Retina (tissue), 1 donor: Measurements from ENCODE around the gene POU4F2.
"Not testable (repeated sequence)": the region's sequence is repeated elsewhere in the genome, so short reads cannot be mapped to it uniquely, and the experiment has no call there.

Experiments
- DNase-seq: peaks from one replicate; pipeline ENCODE4 v3.0.0-alpha.2; 2016

The POU4F2 gene

DNA sequence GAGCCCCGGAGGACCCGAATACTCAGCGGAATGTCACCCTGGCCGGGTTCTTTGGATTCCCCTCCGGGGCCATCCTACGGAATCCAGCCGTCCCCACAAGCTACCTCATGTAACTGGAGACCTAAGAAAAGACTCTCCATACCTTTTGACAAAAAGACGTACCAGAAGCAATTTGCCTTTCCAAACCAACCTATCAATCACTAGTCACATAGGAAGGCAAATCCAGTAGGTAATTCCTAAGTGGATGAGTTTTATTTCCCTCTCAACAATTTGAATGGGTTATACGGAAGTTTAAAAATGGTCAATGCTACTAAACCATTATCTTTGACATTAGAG, 16.8 kb downstream of the POU4F2 start:
- DNase-seq = no peak

DNA sequence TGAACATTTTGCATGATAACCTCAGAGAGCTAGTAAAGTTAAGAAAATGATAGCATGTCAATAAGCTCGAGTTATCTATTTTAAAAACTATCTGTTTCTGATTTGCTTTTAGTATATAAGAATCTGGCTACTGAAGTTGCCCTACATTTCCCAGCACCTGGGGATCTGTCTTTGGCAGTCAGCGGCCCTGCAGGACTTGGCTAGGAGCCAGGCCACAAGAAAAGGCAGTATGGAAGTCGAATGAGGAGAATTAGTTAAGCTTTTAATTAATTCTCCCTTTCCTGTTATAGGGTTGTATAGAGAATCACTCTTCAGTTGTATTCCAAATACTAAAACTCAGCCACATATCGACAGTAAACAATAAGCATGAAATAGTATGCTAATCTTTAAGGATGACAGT, 22.7 kb downstream of the POU4F2 start:
- no peak for DNase-seq

DNA sequence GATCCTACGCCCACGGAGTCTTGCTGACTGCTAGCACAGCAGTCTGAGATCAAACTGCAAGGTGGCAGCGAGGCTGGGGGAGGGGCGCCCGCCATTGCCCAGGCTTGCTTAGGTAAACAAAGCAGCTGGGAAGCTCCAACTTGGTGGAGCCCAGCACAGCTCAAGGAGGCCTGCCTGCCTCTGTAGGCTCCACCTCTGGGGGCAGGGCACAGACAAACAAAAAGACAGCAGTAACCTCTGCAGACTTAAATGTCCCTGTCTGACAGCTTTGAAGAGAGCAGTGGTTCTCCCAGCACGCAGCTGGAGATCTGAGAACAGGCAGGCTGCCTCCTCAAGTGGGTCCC, 25.2 kb downstream of the POU4F2 start:
- DNase-seq = not testable (repeated sequence)

DNA sequence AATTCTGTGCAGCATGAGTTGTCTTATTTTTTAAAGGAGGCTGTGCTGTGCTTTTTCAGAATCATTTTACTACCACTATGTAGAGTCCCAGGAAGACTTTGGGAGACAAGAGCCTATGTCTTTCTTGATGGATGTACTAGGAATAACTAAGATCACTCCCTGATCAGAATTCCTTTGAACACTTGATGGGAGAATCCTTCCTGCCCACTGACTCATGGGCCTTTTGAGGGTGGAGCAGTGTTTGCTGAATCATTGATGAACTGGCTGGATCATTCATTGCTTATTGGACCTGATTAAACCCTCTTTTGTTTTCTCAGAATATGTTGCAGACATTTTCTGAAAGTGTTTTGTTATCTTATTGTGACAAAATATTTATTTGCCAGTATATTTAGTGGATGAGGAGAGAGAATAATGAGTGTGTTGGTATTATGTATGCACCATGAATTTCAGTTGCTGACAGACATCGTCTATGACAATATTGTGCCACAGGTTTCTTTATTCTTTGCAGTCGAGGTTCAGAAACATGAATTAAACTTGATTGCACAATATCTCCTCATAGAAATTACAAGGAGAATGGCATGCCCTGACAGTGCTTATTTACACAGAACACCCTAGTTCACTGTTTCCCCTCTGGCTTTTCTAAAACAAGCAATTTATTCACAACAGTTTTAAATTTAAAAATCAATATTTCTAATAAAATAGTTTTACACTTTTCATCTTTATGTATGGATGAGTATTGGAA, 36.3 kb downstream of the POU4F2 start:
- no peak for DNase-seq
